ENCODE measurements around the gene TPK1. TPM values are rescaled to one million over a fixed set of nuclear protein-coding genes. Genes with fewer than 3 reads are reported as not detected.

TPK1 gene
- total RNA-seq, 1 experiment from 2014 or later: 3.1 TPM

DNA sequence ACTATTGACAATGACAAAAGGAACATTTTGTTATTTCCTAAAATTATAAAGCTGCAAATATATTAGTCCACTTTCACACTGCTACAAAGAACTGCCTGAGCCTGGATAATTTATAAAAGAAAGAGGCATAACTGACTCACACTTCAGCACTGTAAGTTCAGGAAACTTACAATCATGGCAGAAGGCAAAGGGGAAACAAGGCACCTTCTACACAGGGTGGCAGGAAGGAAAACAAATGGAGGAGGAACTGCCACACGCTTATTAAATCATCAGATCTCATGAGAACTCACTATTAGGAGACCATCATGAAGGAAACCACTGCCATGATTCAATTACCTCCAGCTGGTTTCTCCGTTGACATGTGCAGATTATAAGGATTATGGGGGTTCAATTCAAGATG is 203.1 kb downstream of the TPK1 start:
- Mint-ChIP-seq H3K36me3 (ENCODE audit: insufficient read depth in 1 of 3, low read depth in 3 of 3) (peaks cover 14 to 25% (median 16%) of the 10 kb centered on the region in 3 experiments), H3K9me3 (peaks cover 16 to 24% of the 10 kb centered on the region in 2 experiments), H3K27ac (0 out of 7 replicates have a peak overlapping the region, but pooled peaks of 1 of the 3 experiments have one; percentile 6), H3K27me3 (ENCODE audit: low read depth) (no peaks in the 10 kb centered on the region), H3K4me1 (peaks cover 11 to 13% of the 10 kb centered on the region in 2 experiments), H3K4me3 (no peak overlapping the region)
- Histone ChIP-seq H3K14ac (ENCODE audit: insufficient read depth, low read length) (no peak overlapping the region), H3K9me3 (ENCODE audit: control insufficient read depth, low read depth, low read length) (peaks cover 13% of the 10 kb centered on the region), H3K18ac (ENCODE audit: insufficient read length, low read depth, low read length) (no peak overlapping the region), H2BK12ac (ENCODE audit: insufficient read length, low read depth, low read length) (no peak overlapping the region), H3K4ac (ENCODE audit: low read depth, low read length) (no peak overlapping the region), H4K8ac (replicated peaks; ENCODE audit: insufficient read length, low read depth, low read length) (no peak overlapping the region), H3K4me2 (ENCODE audit: insufficient read depth, insufficient read length, low read length) (no peak overlapping the region), H4K5ac (ENCODE audit: insufficient read length, low read depth, low read length) (no peak overlapping the region), H2AFZ (ENCODE audit: low read length) (no peak overlapping the region), H2BK5ac (ENCODE audit: insufficient read length, low read length) (no peak overlapping the region), H2BK20ac (ENCODE audit: low read depth, low read length, poor library complexity, severe bottlenecking) (no peak overlapping the region), H3K23ac (ENCODE audit: insufficient read length, low read depth, low read length) (no peak overlapping the region), H2BK120ac (ENCODE audit: low read depth, low read length, poor library complexity, severe bottlenecking) (no peak overlapping the region), H4K20me1 (ENCODE audit: control insufficient read depth, insufficient read depth, insufficient read length) (no peaks in the 10 kb centered on the region), H3K27ac (ENCODE audit: insufficient read length, low read depth, low read length) (no peak overlapping the region), H3K23me2 (ENCODE audit: insufficient read length, low read depth, low read length, poor library complexity, severe bottlenecking) (no peaks in the 10 kb centered on the region), H2BK15ac (ENCODE audit: low read depth, low read length) (no peak overlapping the region), H3K9ac (ENCODE audit: extremely low read depth, insufficient read length, low read length) (no peak overlapping the region), H3T11ph (ENCODE audit: low read length) (no peak overlapping the region), H3K4me1 (ENCODE audit: insufficient read depth, low read length) (no peaks in the 10 kb centered on the region), H2AK5ac (ENCODE audit: insufficient read length, low read length) (no peak overlapping the region), H3K27me3 (ENCODE audit: insufficient read depth, low read length) (no peaks in the 10 kb centered on the region), H3K79me2 (ENCODE audit: insufficient read depth, low read length) (no peaks in the 10 kb centered on the region), H3K56ac (ENCODE audit: insufficient read length, low read depth, low read length) (no peak overlapping the region), H4K91ac (ENCODE audit: insufficient read length, low read depth, low read length) (no peak overlapping the region), H3K79me1 (ENCODE audit: insufficient read depth, low read depth, low read length, poor library complexity, severe bottlenecking) (no peaks in the 10 kb centered on the region)
- TF ChIP-seq CTCF (conservative IDR thresholded peaks at IDR 0.05): no peak
- DNase-seq: no peak
- no CpG with 5 or more reads among the region's 2 CpGs for WGBS (ENCODE audit: extremely low coverage, insufficient read length, low lambda C conversion rate)

Data from H9 (cell line).